GM18909 (cell line): ENCODE data around the gene RNU1-1.
"Not testable (repeated sequence)": the region's sequence is repeated elsewhere in the genome, so short reads cannot be mapped to it uniquely, and the experiment has no call there.

Source experiments
- ATAC-seq: cut with Tn5 transposase; IDR thresholded peaks from one replicate; pipeline ENCODE4 v1.9.1; 2021; ENCODE audit warnings: mild to moderate bottlenecking; ENCODE audit not compliant: unreplicated experiment, poor library complexity

RNU1-1 gene

GRCh38 chr1:16498047-16498446, 16.0 kb downstream of the RNU1-1 start:
- not testable (repeated sequence) for ATAC-seq

GRCh38 chr1:16497474-16497904, 16.6 kb downstream of the RNU1-1 start:
- ATAC-seq: not testable (repeated sequence)

GRCh38 chr1:16493731-16494130, 20.4 kb downstream of the RNU1-1 start:
- ATAC-seq: not testable (repeated sequence)

- not testable (repeated sequence) for ATAC-seq
Measured at GRCh38 chr1:16492937-16493336, 21.1 kb downstream of the RNU1-1 start.

GRCh38 chr1:16491056-16491675, 22.9 kb downstream of the RNU1-1 start:
- ATAC-seq: no peak

GRCh38 chr1:16489195-16489880, 24.7 kb downstream of the RNU1-1 start:
- ATAC-seq: not testable (repeated sequence)

- ATAC-seq: not testable (repeated sequence)
Measured at GRCh38 chr1:16487011-16487410, 27.1 kb downstream of the RNU1-1 start.

- ATAC-seq: not testable (repeated sequence)
Measured at GRCh38 chr1:16486316-16486715, 27.8 kb downstream of the RNU1-1 start.

- no peak for ATAC-seq
Measured at GRCh38 chr1:16484931-16485330, 29.2 kb downstream of the RNU1-1 start.

GRCh38 chr1:16484501-16484835, 29.6 kb downstream of the RNU1-1 start:
- ATAC-seq: no peak

- ATAC-seq: not testable (repeated sequence)
Measured at GRCh38 chr1:16483639-16484500, 30.2 kb downstream of the RNU1-1 start.

GRCh38 chr1:16483146-16483545, 30.9 kb downstream of the RNU1-1 start:
- ATAC-seq: not testable (repeated sequence)

- ATAC-seq: no peak
Measured at GRCh38 chr1:16478091-16478490, 36.0 kb downstream of the RNU1-1 start.

- not testable (repeated sequence) for ATAC-seq
Measured at GRCh38 chr1:16475771-16476770, 38.0 kb downstream of the RNU1-1 start.

- ATAC-seq: not testable (repeated sequence)
Measured at GRCh38 chr1:16474891-16475290, 39.2 kb downstream of the RNU1-1 start.

- no peak for ATAC-seq
Measured at GRCh38 chr1:16474166-16474800, 39.8 kb downstream of the RNU1-1 start.

GRCh38 chr1:16468558-16468957, 45.5 kb downstream of the RNU1-1 start:
- no peak for ATAC-seq

GRCh38 chr1:16464917-16465625, 49.0 kb downstream of the RNU1-1 start:
- no peak for ATAC-seq
